GM10266 (cell line): Measurements from ENCODE around the gene MAP2K7.
A peak's percentile ranks its signal among the peaks of the same experiment; 100 is the strongest.

Experiments used
- DNase-seq: peaks from one replicate; pipeline ENCODE4 v3.0.0; 2012; ENCODE audit errors: extremely low spot score
- CTCF ChIP-seq: IDR thresholded peaks from 2 replicates; pipeline ENCODE4 v1.5.1; 2012; ENCODE audit warnings: mild to moderate bottlenecking, low read depth; ENCODE audit not compliant: control insufficient read depth, insufficient read depth; ENCODE audit errors: missing control alignments

The MAP2K7 gene

GRCh38 chr19:7901337-7901736 lies 2.3 kb upstream of the MAP2K7 start:
- no peak for DNase-seq
- TF ChIP-seq CTCF = no peak

- no peak for TF ChIP-seq CTCF
- no peak for DNase-seq
Measured at GRCh38 chr19:7902796-7903243, 857 bp upstream of the MAP2K7 start.

- no peak for TF ChIP-seq CTCF
- peak; percentile 89 for DNase-seq
Measured at GRCh38 chr19:7904074-7905020, 670 bp downstream of the MAP2K7 start.

GRCh38 chr19:7905268-7905667 lies 1.6 kb downstream of the MAP2K7 start:
- DNase-seq = no peak
- TF ChIP-seq CTCF = no peak

GRCh38 chr19:7905859-7906258 lies 2.2 kb downstream of the MAP2K7 start:
- TF ChIP-seq CTCF = no peak
- no peak for DNase-seq

GRCh38 chr19:7907122-7907521 lies 3.4 kb downstream of the MAP2K7 start:
- TF ChIP-seq CTCF = no peak
- DNase-seq = no peak

GRCh38 chr19:7907544-7907943 lies 3.9 kb downstream of the MAP2K7 start:
- DNase-seq = no peak
- no peak for TF ChIP-seq CTCF
